ENCODE measurements around the gene C1QB. TPM values are rescaled to one million over a fixed set of nuclear protein-coding genes. Genes with fewer than 3 reads are reported as not detected.

The C1QB gene
- total RNA-seq, 1 experiment from 2014 or later = not detected

GRCh38 chr1:22609291-22609690, 43.7 kb upstream of the C1QB start:
- no peaks in the 10 kb centered on the region for H3K4me1 Mint-ChIP-seq (ENCODE audit: insufficient read depth, unreplicated experiment)
- POLR2A ChIA-PET = no interaction called here
- no peak overlapping the region for H3K27ac Mint-ChIP-seq (ENCODE audit: low read depth, unreplicated experiment)
- intact Hi-C loops (cut with micrococcal nuclease) = no loop called here
- peaks cover 67% of the 10 kb centered on the region for H3K27me3 Mint-ChIP-seq (ENCODE audit: insufficient read depth, unreplicated experiment)
- no peak overlapping the region for H3K4me3 Mint-ChIP-seq (ENCODE audit: unreplicated experiment)
- no TSS peak for BruUV-seq (replicated peaks)
- no peak for DNase-seq (ENCODE audit: unreplicated experiment)
- TF ChIP-seq CTCF (IDR thresholded peaks at IDR 0.05; ENCODE audit: unreplicated experiment) = no peak
- H3K9me3 Mint-ChIP-seq (ENCODE audit: unreplicated experiment) = no peaks in the 10 kb centered on the region
- CTCF ChIA-PET = interaction anchor here (0.9 kb wide), 1 partner anchor 461 kb away, joined by 5 read pairs; no protein-coding TSS in a partner anchor
- peaks cover 5% of the 10 kb centered on the region for H3K36me3 Mint-ChIP-seq (ENCODE audit: insufficient read depth, unreplicated experiment)

- no peak overlapping the region for H3K4me3 Mint-ChIP-seq (ENCODE audit: unreplicated experiment)
- H3K9me3 Mint-ChIP-seq (ENCODE audit: unreplicated experiment) = no peaks in the 10 kb centered on the region
- H3K36me3 Mint-ChIP-seq (ENCODE audit: insufficient read depth, unreplicated experiment) = peaks cover 5% of the 10 kb centered on the region
- TF ChIP-seq CTCF (IDR thresholded peaks at IDR 0.05; ENCODE audit: unreplicated experiment) = no peak
- H3K27ac Mint-ChIP-seq (ENCODE audit: low read depth, unreplicated experiment) = no peak overlapping the region
- ChIA-PET POLR2A (interaction anchor here (0.5 kb wide), 1 partner anchor 512 kb away, joined by 3 read pairs; no protein-coding TSS in a partner anchor), CTCF (interaction anchor here (0.6 kb wide), 1 partner anchor 17 kb away, joined by 4 read pairs; no protein-coding TSS in a partner anchor)
- peak; percentile 64 for DNase-seq (ENCODE audit: unreplicated experiment)
- intact Hi-C loops (cut with micrococcal nuclease) = no loop called here
- no TSS peak for BruUV-seq (replicated peaks)
- peaks cover 67% of the 10 kb centered on the region for H3K27me3 Mint-ChIP-seq (ENCODE audit: insufficient read depth, unreplicated experiment)
- no peaks in the 10 kb centered on the region for H3K4me1 Mint-ChIP-seq (ENCODE audit: insufficient read depth, unreplicated experiment)
Measured at GRCh38 chr1:22611530-22611947, 41.5 kb upstream of the C1QB start.

GRCh38 chr1:22612671-22613571, 40.1 kb upstream of the C1QB start:
- peaks cover 68% of the 10 kb centered on the region for H3K27me3 Mint-ChIP-seq (ENCODE audit: insufficient read depth, unreplicated experiment)

More at GRCh38 chr1:22612671-22613571, 40.1 kb upstream of the C1QB start:
- peaks cover 5% of the 10 kb centered on the region for H3K36me3 Mint-ChIP-seq (ENCODE audit: insufficient read depth, unreplicated experiment)
- no peaks in the 10 kb centered on the region for H3K9me3 Mint-ChIP-seq (ENCODE audit: unreplicated experiment)
- CTCF ChIA-PET = interaction anchor here (0.9 kb wide), 1 partner anchor 138 kb away, joined by 3 read pairs; no protein-coding TSS in a partner anchor
- POLR2A ChIA-PET = interaction anchor here (1.1 kb wide), 1 partner anchor 21 kb away, joined by 3 read pairs; no protein-coding TSS in a partner anchor
- no peak overlapping the region for H3K27ac Mint-ChIP-seq (ENCODE audit: low read depth, unreplicated experiment)
- H3K4me1 Mint-ChIP-seq (ENCODE audit: insufficient read depth, unreplicated experiment) = no peaks in the 10 kb centered on the region
- TF ChIP-seq CTCF (IDR thresholded peaks at IDR 0.05; ENCODE audit: unreplicated experiment) = no peak
- H3K4me3 Mint-ChIP-seq (ENCODE audit: unreplicated experiment) = no peak overlapping the region
- DNase-seq (ENCODE audit: unreplicated experiment) = no peak
- no TSS peak for BruUV-seq (replicated peaks)
- intact Hi-C loops (cut with micrococcal nuclease) = no loop called here

Measured in MCF 10A (cell line).